ENCODE data around the gene ZFYVE19. TPM values are rescaled to one million over a fixed set of nuclear protein-coding genes. Genes with fewer than 3 reads are reported as not detected.

Gene ZFYVE19
- total and polyA plus RNA-seq, 2 experiments from 2014 or later, result 8.5 to 22.7 TPM

GRCh38 chr15:40775740-40776536, 31.0 kb upstream of the ZFYVE19 start:
- H3K4me1 Mint-ChIP-seq, result no peaks in the 10 kb centered on the region
- Histone ChIP-seq H3K4me1 (ENCODE audit: insufficient read depth) (no peaks in the 10 kb centered on the region), H4K20me1 (replicated peaks; ENCODE audit: insufficient read depth) (no peaks in the 10 kb centered on the region), H3K9me2 (ENCODE audit: insufficient read depth) (no peaks in the 10 kb centered on the region), H3K27ac (ENCODE audit: low read depth) (no peak overlapping the region), H3K27me3 (ENCODE audit: insufficient read depth) (no peaks in the 10 kb centered on the region), H2AFZ (no peak overlapping the region), H3F3A (replicated peaks; ENCODE audit: low read depth) (no peaks in the 10 kb centered on the region), H3K79me2 (replicated peaks; ENCODE audit: insufficient read depth) (no peaks in the 10 kb centered on the region), H3K4me2 (no peak overlapping the region), H3K4me3 (no peak overlapping the region), H3K36me3 (ENCODE audit: insufficient read depth) (peaks cover 4% of the 10 kb centered on the region)
- ATAC-seq (no peak), DNase-seq (ENCODE audit: low spot score) (no peak)
- H3K27me3 Mint-ChIP-seq (ENCODE audit: insufficient read depth, low read depth, poor library complexity), result peaks cover 10% of the 10 kb centered on the region
- peaks cover 35% of the 10 kb centered on the region for H3K36me3 Mint-ChIP-seq (ENCODE audit: low read depth)
- H3K27ac Mint-ChIP-seq, result no peak overlapping the region
- no peaks in the 10 kb centered on the region for H3K9me3 Mint-ChIP-seq
- no peak overlapping the region for H3K4me3 Mint-ChIP-seq
- TF ChIP-seq EZH2 (IDR thresholded peaks at IDR 0.05; ENCODE audit: low read depth, unreplicated experiment) (no peak), CREB1 (CRISPR knock-in tag; IDR thresholded peaks at IDR 0.05; ENCODE audit: low read depth) (no peak), EZH2phosphoT487 (IDR thresholded peaks at IDR 0.05; ENCODE audit: unreplicated experiment) (no peak), ZNF462 (CRISPR knock-in tag; IDR thresholded peaks at IDR 0.05) (no peak), ETS1 (IDR thresholded peaks at IDR 0.05) (no peak), JUNB (IDR thresholded peaks at IDR 0.05; ENCODE audit: unreplicated experiment) (no peak), CTCF (conservative IDR thresholded peaks at IDR 0.05; ENCODE audit: low read depth in 2 of 2) (no peak), ZNF331 (CRISPR knock-in tag; IDR thresholded peaks at IDR 0.05; ENCODE audit: low read depth) (no peak), POLR2AphosphoS5 (IDR thresholded peaks at IDR 0.05; ENCODE audit: low read depth) (no peak), STAT1 (IDR thresholded peaks at IDR 0.05; ENCODE audit: unreplicated experiment) (no peak)
